Activated naive CD4-positive, alpha-beta T cell (primary cell): Measurements from ENCODE around the gene TNK2.
"Not testable (repeated sequence)": the region's sequence is repeated elsewhere in the genome, so short reads cannot be mapped to it uniquely, and the experiment has no call there.

Source experiments
- DNase-seq, 4 experiments: peaks; one replicate each; lab custom pipeline; 2025; lab: John Stamatoyannopoulos, UW

The TNK2 gene

DNA sequence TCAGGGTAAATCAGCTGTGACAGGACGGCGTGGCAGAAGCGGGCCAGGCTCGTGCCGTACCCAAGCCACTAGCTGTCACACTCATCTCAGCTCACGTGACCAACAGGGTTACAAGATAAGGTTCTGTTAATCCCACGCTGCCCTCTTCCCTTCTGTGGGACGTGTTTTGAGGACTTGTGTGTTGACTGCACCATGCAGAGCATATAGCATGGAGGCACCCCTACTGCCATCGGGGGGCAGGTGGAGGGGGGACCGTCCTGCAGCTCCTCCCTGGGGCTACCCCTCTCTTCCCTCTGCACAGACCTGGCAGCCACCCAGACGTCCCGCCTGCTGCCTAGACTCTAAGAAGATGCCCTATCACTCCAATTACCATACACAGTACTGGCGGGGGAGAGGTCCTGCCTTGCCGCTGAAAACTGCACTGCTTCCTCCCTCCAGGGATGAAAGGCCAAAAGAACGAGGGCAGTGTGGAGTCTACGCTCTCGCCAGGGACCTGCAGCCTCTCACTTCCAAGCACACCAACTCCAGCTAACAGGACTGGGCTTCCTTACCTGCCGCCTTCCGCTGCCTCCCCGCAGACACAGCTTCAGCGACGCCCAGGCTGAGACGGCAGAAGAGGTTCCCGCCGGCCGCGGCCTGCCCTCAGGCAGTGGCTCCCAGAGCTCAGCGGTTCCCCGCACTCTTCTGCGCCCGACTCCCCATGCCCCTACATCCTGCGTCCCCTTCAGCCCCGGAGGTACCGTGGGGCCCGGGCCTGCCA is at the start of gene TNK2:
TNK2 (minus strand) TSS at position 618 of the 760 bp plus-strand sequence. CDS start 19,963 bp downstream, outside the sequence.
- DNase-seq, result peak in 2 of 4 experiments; percentile 40 to 55

GRCh38 chr3:195956577-195956976 is 48.2 kb upstream of the TNK2 start:
- no peak for DNase-seq

GRCh38 chr3:195955416-195955841 is 47.1 kb upstream of the TNK2 start:
- not testable (repeated sequence) for DNase-seq

DNA sequence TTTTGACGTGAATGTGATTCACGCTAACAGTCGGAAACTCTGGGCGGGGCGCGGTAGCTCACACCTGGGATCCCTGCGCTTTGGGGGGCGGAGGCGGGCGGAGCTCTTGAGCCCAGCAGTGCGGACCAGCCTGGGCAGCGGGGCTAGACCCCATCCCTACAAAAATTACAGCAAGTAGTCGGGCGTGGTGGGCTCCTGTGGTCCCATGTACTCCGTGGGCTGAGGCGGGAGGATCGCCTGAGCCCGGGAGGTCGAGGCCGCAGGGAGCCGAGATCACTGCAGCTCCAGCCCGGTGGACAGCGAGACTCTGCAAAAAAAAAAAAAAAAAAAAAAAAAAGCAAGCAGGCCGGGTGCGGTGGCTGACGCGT is 46.4 kb upstream of the TNK2 start:
- not testable (repeated sequence) for DNase-seq

DNA sequence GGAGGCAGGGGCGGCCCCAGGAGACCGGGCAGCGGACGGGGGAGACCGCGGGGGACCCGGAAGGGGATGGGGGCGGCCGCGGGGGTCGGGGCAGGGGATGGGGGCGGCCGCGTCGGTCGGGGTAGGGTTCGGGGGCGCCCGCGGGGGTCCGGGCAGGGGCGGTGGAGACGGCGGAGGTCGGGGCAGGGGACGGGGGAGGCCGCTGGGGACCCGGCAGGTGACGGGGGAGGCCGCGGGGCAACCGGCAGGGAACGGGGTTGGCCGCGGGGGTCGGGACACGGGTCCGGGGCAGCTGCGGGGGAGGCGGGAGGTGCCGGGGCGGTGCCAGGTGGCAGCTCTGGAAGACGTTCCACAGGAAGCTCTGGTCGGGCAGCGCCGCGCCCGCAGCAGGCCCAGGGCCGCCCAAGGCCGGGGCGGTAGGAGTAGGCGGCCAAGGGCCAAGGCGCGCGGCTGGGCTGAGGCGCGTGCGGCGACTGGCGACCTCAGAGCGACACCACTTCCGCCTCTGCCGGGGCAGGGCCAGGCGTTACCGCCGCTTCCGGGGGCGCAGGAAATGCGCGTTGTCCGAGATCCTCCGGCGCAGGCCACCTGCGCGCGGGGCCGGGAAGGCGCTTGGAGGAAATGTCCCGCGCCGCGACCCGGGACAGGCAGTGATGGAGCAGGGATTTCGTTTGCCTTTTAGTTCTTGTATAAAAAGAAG is 45.9 kb upstream of the TNK2 start:
- DNase-seq, result not testable (repeated sequence)

- DNase-seq, result not testable (repeated sequence)
These were observed 44.2 kb upstream of the TNK2 start for GRCh38 chr3:195952590-195952989.

DNA sequence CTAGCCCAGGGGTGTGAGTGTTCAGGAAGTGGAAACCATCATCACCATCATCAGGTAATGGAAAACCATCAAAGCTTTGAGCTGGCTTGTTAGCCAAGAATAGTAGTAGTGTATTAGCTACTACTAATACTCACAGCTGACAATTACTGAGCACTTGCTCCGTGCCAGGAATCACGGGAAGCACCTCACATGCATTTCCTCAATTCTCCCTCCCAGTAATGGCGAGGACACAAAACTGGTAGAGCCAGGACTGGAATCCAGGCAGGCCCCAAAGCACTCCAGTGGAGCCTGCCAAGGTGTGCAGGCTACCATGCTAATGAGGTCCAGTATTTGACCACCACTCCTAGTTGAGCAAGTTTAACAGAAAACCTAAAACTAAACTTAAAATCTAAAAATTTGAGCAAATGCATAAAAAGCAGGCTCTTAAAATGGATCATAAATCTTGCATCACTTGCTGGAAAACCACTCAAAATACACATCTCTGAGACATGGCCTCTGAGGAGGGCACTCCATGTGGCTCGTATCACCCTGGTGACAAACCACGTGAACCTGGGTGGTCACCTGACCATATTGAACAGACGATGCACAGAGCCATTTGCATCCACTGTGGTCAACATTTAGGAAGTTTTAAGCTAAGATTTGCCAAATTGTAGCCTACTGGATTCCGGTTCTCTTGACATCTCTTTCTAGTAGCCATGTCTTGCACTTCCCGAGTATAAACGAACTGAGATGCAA is 43.3 kb upstream of the TNK2 start:
- not testable (repeated sequence) for DNase-seq

- DNase-seq, result not testable (repeated sequence)
These were observed 42.4 kb upstream of the TNK2 start for GRCh38 chr3:195950731-195951130.

DNA sequence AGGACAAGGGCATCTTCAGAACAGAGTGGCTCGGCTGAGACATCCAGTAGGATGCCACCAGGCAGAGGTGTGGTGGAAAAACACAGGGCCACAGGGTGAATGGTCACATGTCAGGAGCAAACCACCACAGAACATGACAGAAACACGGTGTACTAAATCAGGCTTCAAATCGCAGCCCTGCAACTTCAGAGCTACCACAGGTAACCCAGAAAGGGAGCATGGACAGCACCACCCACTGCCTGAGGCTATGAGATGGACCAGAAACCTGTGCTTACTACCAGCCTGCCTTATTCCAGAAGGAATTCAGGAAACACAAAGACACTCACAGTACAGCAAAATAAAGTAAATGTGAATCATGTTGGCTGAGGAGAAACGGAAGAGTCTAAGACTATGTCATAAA is 41.8 kb upstream of the TNK2 start:
- DNase-seq, result not testable (repeated sequence)

- not testable (repeated sequence) for DNase-seq
These were observed 38.8 kb upstream of the TNK2 start for GRCh38 chr3:195946910-195947699.

DNA sequence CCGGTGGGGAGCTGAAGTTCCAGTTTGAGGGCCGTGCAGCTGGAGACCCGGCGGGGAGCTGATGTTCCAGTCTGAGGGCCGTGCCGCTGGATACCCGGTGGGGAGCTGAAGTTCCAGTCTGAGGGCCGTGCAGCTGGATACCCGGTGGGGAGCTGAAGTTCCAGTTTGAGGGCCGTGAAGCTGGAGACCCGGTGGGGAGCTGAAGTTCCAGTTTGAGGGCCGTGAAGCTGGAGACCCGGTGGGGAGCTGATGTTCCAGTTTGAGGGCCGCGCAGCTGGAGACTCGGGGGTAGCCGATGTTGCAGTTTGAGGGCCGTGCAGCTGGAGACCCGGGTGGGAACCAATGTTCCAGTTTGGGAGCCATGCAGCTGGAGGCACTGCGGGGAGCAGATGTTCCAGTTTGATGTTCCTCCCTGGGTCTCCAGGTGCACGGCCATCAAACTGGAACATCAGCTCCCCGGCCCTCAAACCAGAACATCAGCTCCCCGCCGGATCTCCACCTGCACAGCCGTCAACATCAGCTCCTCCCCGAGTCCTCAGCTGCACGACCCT is 33.0 kb upstream of the TNK2 start:
- DNase-seq, result not testable (repeated sequence)

DNA sequence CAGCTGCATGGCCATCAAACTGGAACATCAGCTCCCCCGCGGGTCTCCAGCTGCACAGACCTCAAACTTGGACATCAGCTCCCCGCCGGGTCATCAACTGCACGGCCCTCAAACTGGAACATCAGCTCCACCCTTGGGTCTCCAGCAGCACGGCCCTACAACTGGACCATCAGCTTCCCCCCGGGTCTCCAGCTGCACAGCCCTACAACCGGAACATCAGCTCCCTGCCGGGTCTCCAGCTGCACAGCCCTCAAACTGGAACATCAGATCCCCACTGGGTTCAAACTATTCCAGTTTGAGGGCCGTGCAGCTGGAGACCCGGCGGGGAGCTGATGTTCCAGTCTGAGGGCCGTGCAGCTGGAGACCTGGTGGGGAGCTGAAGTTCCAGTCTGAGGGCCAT is 32.5 kb upstream of the TNK2 start:
- DNase-seq, result not testable (repeated sequence)

DNA sequence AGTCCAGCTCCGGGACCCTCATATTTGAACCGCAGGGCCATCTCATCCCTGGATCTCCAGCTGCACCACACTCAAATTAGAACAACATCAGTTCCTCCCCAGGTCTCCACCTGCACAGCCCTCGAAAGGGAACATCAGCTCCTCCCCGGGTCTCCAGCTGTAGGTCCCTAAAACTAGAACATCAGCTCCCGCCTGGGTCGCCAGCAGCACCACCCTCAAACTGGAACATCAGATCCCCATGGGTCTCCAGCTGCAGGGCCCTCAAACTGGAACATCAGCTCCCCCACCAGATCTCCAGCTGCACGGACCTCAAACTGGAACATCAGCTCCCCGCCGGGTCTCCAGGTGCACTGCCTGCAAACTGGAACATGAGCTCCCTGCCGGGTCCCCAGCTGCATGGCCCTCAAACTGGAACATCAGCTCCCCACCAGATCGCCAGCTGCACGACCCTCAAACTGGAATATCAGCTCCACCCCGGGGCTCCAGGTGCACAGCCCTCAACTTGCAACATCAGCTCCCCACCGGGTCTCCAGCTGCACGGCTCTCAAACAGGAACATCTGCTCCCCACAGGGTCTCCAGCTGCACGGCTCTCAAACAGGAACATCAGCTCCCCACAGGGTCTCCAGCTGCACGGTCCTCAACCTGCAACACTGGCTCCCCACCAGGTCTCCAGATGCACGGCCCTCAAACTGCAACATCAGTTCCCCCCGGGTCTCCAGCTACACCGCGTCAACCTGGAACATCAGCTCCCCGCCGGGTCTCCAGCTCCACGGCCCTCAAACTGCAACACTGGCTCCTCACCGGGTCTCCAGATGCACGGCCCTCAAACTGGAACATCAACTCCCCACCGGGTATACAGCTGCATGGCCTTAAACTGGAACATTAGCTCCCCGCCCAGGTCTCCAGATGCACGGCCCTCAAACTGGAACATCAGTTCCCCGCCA is 31.4 kb upstream of the TNK2 start:
- DNase-seq, result not testable (repeated sequence)

- DNase-seq, result not testable (repeated sequence)
These were observed 24.7 kb upstream of the TNK2 start for GRCh38 chr3:195933044-195933430.

DNA sequence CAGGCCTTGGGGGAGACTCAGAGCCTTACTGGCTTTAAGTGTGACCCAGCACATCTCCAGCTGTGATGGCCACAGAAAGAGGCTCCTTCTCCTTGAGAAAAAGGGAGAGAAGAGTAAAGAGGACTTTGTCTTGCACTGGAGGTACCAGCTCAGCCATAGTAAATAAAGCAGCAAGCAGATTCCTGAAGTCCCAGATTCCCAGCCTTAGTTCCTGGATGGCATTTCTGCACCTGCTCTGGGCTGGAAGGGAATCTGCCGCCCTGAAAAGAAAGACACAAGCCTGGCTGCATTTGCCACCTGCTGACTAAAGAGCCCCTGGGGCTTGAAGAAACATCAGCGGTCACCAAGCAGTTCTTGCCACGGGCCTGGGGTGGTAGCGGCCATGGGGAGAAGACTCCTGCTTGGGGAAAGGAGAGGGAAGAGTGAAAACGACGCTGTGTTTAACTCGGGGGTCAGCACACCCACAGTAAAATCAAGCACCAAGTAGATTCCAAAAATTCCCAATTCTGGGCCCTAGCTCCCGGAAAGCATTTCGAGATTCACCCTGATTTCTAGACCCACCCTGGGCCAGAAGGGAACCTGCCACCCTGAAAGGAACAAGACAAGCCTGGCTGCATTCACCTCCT is 24.2 kb upstream of the TNK2 start:
- no peak for DNase-seq

DNA sequence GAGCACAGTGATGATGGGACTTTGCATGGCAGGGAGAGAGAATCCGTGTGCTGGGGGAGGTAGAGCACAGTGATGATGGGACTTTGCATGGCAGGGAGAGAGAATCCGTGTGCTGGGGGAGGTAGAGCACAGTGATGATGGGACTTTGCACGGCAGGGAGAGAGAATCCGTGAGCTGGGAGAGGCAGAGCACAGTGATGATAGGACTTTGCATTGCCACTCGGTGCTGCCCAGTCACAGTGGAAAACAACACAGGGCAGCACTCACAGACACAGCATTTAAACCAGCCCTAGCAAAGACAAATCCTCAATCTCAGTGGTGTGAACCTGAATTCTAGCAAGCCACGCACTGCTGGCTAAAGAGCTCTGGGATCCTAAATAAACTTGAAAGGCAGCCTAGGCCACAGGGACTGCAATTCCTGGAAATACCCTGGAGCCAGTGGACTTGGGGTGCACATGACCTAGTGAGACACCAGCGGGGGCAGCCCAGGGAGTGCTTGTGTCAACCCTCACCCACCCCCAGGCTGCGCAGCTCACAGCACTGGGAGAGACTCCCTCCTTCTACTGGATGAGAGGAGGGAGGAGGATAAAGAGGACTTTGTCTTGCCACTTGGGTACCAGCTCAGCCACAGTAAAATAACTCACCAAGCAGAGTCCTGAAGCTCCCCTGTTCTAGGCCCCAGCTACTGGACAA is 23.4 kb upstream of the TNK2 start:
- DNase-seq, result no peak

- no peak for DNase-seq
These were observed 21.1 kb upstream of the TNK2 start for GRCh38 chr3:195929452-195929851.

DNA sequence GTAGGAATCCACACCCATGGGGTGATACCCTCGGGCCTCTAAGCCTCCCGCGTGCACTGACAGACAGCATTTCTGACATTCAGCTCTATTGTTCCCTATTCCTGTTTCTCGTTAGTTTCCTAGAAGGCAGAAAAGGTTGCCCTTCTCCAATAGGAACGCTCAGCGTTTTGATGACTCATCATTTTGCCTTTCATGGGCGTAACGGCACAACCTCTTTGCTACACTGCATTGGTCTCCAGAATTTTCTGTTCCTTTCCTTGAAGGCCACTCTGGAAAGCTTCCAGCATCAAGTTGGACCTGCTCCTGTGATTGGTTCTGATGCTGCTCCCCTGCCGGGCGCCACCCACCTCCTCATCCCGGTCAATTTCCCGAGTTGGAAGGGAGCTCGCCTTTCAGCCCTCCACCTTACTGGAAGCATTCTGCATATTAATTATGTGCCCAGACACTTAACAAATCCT is 13.0 kb upstream of the TNK2 start:
- no peak for DNase-seq

DNA sequence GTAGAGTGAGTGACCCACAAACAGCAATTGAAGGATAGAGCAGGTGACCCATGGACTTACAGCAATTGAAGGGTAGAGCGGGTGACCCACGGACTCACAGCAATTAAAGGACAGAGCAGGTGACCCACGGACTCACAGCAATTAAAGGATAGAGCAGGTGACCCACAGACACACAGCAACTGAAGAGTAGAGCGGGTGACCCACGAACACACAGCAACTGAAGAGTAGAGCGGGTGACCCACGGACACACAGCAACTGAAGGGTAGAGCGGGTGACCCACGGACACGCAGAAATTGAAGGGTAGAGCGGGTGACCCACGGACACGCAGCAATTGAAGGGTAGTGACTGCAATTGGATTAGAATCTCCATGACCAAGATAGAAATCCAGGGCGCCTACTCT is 9.8 kb upstream of the TNK2 start:
- DNase-seq, result no peak
